ENCODE measurements around the gene CTNND2.

CTNND2 gene

DNA sequence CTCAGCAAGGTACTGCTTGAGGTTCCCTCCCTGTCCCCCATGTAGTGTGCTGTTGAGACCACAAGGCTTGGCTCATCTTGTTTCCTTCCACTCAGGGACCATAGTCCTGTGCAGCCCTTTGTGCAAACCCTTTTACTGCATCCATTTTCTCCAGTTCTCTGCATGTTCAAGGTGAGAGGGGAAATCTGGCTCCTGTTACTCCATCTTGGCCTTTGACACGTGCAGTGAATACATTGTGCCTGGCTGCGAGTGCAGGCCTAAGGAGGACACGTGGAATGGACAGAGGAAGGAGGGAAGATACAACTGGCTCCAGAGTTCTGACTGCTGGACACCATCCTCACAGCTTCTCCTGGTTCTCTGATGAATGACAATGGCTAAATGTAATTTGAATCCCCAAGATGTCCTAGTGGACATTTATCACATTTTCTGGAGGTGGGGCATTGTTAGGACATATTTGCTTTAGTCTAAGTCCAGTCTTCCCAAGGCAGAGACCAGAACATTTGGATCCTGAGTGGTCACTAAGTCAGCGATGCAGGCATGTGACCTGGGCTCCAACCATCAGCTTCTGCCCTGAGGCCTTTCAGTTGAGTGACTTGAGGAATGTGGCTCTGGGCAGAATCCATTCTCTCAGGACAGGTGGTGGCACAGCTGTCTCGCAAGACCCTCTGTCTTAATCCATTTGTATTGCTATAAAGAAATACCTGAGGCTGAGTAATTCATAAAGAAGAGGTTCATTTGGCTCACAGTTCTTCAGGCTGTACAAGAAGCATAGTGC, 954.2 kb downstream of the CTNND2 start:
- DNase-seq, result no peak

DNA sequence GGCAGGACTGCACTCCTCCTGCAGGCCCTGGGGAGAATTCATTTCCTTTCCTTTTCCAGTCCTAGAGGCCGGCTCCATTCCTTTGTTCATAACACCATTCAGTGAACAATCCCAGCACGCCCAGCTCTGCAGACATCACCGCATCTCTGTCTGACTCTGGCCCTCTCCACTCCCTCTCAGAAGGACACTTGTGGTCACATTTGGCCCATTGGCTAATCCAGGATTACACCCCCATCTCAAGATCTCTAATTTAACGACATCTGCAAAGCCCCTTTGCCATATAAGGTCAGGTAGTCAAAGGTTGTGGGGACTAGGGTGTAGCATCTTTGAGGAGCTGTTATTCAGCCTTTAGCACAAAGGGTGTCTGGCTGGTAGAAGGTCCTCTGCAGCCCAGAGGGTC, 958.2 kb downstream of the CTNND2 start:
- no peak for DNase-seq

DNA sequence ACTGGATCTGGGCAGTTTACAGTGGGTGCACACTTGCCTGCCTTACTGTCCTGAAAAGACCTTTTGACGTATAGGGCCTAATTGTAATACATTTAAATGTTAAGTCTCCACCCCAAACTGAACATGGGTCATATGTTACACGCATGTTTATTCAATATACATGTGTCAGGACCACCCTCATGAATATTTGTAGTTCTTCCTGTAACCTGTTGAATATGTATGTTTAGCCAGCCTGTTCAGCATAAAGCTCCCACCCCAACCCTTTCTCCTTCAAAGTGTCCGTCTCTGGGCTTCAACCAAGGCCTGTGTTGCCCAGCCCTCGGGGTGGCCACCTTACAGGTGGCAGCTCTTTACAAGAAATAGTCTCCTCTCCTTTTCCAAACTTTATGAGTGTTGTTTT, 962.3 kb downstream of the CTNND2 start:
- no peak for DNase-seq

DNA sequence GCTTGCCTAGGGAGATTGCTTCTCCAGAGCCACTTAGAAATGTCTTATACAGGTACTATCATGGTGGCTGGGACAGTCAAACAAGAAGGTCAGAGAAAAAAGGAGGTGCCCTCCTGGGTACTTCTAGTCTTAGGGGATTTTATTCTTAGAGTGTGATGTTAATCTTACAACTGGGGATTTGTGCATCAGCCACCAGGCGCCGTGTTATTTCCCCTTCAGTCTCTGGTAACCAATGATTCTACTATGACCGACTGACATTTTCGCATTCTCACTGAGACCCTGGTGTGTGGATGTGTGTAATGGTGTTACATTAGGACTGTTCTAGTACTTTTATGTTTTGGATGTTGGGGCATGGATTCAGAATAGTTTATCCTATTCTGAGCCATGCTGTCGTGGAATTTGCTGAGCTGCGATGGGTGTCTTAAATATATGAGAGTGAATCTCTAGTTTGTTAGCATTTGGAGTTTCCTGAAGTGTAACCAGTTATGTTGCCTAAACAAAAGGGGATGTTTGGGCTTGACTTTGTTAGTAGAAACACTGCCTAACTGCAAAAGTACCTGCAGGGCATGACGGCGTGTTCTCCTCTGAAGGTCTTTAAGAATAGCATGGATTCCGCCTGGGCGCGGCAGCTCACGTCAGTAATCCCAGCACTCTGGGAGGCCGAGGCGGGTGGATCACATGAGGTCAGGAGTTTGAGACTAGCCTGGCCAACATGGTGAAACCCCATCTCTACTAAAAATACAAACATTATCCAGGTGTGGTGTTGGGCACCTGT, 968.0 kb downstream of the CTNND2 start:
- no peak for DNase-seq

DNA sequence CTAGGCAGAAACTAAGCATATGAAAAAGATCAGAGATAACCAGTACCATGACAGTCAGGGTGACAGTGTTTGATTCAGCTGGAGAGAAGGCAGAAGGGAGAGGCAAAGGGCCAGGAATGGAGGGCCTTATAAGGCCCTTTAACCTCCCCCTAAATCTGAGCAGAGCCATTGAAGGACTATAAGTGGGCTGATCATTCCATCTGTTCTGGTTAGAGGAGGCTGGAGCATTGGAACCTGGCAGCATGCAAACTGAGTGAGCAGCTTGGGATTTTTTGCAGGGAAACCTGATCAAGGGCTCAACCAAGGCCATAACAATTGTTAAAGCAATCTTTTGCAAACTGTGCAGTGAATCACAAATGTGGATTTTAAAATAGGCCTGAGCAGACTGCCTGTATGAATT, 968.7 kb downstream of the CTNND2 start:
- no peak for DNase-seq

DNA sequence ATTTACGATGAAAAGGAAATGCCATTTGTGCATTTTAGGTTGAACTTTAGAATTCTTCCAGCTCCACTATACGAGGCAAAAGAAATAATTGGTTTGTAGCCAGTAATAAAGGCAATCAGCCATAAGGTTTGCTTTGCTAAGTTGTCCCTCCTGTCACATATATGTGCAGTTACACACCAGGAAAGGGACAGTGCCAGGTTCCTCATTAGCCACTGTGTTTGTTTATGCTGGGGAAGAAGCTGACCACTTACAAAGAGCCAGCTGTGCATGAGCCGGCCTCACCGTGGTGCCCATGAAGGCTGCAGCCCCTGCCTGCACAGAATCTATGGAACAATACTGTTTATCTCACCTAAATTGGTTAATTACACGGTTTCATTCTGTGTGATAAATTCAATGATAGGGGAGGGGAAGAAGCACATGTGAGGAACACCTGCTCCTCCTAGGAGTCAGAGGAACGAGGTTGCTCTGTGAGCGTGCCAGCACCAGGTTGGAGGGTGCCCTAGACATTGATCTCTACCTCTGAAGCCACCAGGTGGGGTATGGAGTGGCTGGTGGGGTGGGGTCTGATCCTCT, 969.4 kb downstream of the CTNND2 start:
- DNase-seq, result no peak

DNA sequence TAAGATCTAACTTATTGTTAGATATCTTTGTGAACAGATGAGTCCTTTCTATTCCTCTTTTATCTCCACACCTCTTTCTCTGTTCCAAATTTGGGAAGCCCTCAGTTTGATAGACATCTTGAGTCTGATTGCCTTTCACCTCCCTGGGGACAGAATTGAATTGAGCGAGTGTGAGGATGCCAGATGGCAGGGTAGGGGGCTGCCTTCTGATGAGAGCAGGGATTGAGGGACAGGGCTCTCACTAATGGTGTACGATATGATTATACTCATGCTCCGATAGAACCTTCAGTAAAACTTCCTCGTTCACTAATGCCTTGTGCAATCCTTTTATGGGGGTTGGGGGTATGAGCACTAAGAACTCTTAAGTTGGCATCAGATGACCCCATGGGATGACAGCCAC, 971.1 kb downstream of the CTNND2 start:
- no peak for DNase-seq

DNA sequence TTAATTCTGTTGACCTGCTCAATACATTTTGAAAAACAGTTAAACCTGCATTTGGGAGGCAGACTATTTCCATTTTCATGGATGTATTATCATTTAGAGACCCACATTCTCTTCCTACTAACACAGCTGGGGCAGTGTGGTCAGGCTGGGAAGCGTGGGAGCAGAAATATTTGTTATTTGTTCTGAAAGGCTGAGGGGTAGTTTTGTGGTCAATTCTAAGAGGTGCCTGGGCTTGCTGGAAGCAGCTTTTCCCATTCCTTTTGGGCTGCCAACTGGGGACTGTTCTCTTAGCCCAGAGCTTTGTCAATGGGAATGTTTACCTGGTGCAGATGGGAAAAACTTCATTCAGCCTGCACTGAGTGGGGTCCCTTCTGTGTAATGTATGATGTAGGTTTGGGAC, 971.8 kb downstream of the CTNND2 start:
- DNase-seq, result no peak

DNA sequence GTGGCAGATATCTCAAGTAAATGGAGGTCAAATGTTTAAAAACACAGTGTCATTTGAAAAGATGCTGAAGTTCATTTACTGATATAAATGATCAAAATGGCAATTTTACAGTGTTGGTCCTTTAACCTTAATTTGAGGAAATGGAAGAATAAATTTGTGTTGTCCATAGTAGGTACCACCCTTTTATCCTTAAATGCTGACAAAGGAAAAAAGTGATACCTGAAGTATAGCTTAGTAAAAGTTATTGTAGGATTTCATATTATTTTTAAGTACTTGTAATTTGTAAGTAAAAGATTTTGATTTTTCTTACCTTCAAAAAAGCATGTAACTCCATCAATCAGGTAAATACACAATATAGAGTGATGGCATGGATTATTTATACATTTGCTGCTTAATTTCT, 976.6 kb downstream of the CTNND2 start:
- DNase-seq, result no peak

DNA sequence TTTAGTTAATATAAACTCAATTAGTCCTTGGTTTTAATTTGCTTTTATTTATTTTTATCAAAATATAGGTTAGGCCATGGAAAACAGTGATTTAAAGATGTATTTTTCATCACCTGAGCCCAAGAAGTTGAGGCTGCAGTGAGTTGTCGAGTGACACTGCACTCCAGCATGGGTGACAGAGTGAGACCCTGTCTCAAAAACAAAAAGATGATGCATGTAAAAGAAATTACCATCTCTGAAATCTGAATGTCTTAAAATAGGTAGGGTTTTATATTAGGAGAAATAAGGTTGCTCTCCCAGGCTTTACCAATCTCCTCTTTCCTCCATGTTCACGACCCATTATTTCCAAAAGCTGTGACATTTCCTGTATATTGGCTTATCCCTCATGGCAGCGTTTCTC, 980.9 kb downstream of the CTNND2 start:
- DNase-seq, result no peak
